ENCODE measurements around the gene PTPRB. TPM values are rescaled to one million over a fixed set of nuclear protein-coding genes. Genes with fewer than 3 reads are reported as not detected.

Gene PTPRB
- total and polyA plus RNA-seq, 12 donors: 8.0 to 46.3 (median 28.4) TPM

- H3K4me1 ChIP-seq (replicated peaks in 1 of 2): no peaks in the 10 kb centered on the region
- H3K4me3 ChIP-seq: no peak overlapping the region
- no peak for DNase-seq
- no peaks in the 10 kb centered on the region for H3K27me3 ChIP-seq
- no peaks in the 10 kb centered on the region for H3K9me3 ChIP-seq (replicated peaks in 1 of 3)
- no peak for TF ChIP-seq POLR2A (IDR thresholded peaks at IDR 0.05)
- no peak for TF ChIP-seq CTCF (IDR thresholded peaks at IDR 0.05)
- no peak overlapping the region for H3K27ac ChIP-seq
- no peaks in the 10 kb centered on the region for H3K36me3 ChIP-seq (replicated peaks in 1 of 2)
- intact Hi-C loops (cut with DNase I): no loop called here
- WGBS, 4 donors: 71 to 87% (median 79%) methylated on average over 5 to 6 of the region's 6 CpGs
Measured at GRCh38 chr12:70550180-70550577, 87.0 kb downstream of the PTPRB start.

- Histone ChIP-seq H3K9me3 (replicated peaks in 1 of 3) (no peaks in the 10 kb centered on the region), H3K27me3 (no peaks in the 10 kb centered on the region), H3K4me1 (replicated peaks in 1 of 2) (no peaks in the 10 kb centered on the region), H3K4me3 (no peak overlapping the region), H3K36me3 (replicated peaks in 1 of 2) (no peaks in the 10 kb centered on the region), H3K27ac (no peak overlapping the region)
- WGBS, 4 donors: 70 to 81% (median 77%) methylated on average over 10 of the region's 10 CpGs
- DNase-seq: no peak
- TF ChIP-seq CTCF (IDR thresholded peaks at IDR 0.05) (no peak), POLR2A (IDR thresholded peaks at IDR 0.05) (no peak)
- intact Hi-C loops (cut with DNase I): no loop called here
Measured at GRCh38 chr12:70549340-70550179, 87.7 kb downstream of the PTPRB start.

GRCh38 chr12:70543444-70543843, 93.8 kb downstream of the PTPRB start:
- H3K4me3 ChIP-seq: no peak overlapping the region
- H3K27ac ChIP-seq: no peak overlapping the region
- peak in 3 of 7 donors; percentile 10 to 26 (median 12) for DNase-seq
- no peaks in the 10 kb centered on the region for H3K9me3 ChIP-seq (replicated peaks in 1 of 3)
- no peaks in the 10 kb centered on the region for H3K36me3 ChIP-seq (replicated peaks in 1 of 2)
- TF ChIP-seq CTCF (IDR thresholded peaks at IDR 0.05) (no peak), POLR2A (IDR thresholded peaks at IDR 0.05) (no peak)
- H3K27me3 ChIP-seq: no peaks in the 10 kb centered on the region
- intact Hi-C loops (cut with DNase I): no loop called here
- H3K4me1 ChIP-seq (replicated peaks in 1 of 2): peaks cover 0 to 9% of the 10 kb centered on the region in 2 donors
- 34 to 49% (median 39%) methylated on average over 6 of the region's 6 CpGs for WGBS, 4 donors

GRCh38 chr12:70540996-70541395, 96.2 kb downstream of the PTPRB start:
- Histone ChIP-seq H3K4me3 (no peak overlapping the region), H3K9me3 (replicated peaks in 1 of 3) (no peaks in the 10 kb centered on the region), H3K27ac (no peak overlapping the region), H3K27me3 (no peaks in the 10 kb centered on the region), H3K36me3 (replicated peaks in 1 of 2) (no peaks in the 10 kb centered on the region), H3K4me1 (replicated peaks in 1 of 2) (peaks cover 0 to 9% of the 10 kb centered on the region in 2 donors)
- DNase-seq: no peak
- intact Hi-C loops (cut with DNase I): no loop called here
- WGBS, 4 donors: 54 to 80% (median 71%) methylated on average over 1 of the region's 1 CpG
- TF ChIP-seq CTCF (IDR thresholded peaks at IDR 0.05): no peak
- TF ChIP-seq POLR2A (IDR thresholded peaks at IDR 0.05): no peak

Data from adrenal gland (tissue), 12 donors.